NT2/D1 (cell line): ENCODE measurements around the gene SRPX2.

Source experiments
- YY1 ChIP-seq: IDR thresholded peaks from 2 replicates; pipeline ENCODE4 v1.6.1; 2011; ENCODE audit not compliant: insufficient read length, insufficient read depth
- ZNF274 ChIP-seq: IDR thresholded peaks from 2 replicates; pipeline ENCODE4 v1.6.1; 2011; ENCODE audit warnings: mild to moderate bottlenecking, low read depth, low read length

DNA sequence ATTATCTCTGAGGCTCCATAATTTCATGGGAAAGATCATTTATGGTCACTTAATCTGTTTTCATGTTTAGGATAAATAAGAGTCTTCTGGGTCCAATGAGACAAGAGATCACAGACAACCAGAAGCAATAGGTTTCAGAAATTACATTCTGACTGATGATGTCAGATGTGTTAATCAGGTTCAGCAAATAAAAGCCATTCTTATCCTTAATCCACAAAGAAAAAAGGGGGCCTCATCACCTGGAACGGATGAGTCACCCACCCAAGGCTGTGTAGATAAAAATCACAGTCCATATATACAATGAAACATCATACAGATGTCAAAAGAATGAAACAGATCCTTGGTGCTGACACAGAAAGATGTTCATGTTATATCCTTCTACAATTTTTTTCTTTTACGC lies 51.3 kb downstream of the SRPX2 start:
- TF ChIP-seq YY1, result no peak
- TF ChIP-seq ZNF274, result no peak
